Activated B cell treated with CpG ODN at 0.5 μM for 24 hours (primary cell): ENCODE measurements around the gene TRIP12. TPM values are rescaled to one million over a fixed set of nuclear protein-coding genes. Genes with fewer than 3 reads are reported as not detected.
"Not testable (repeated sequence)": the region's sequence is repeated elsewhere in the genome, so short reads cannot be mapped to it uniquely, and the experiment has no call there.

Experiments used
- ATAC-seq: fragments of 200-7000 bp; cut with Tn5 transposase; one replicate; pipeline ENCODE4 v1.10.0; 2021; ENCODE audit warnings: low read depth, mild to moderate bottlenecking, moderate library complexity
- CTCF ChIA-PET: fragments of 350-600 bp; sonication (Branson Sonifier 250); formaldehyde crosslinking; loops from one replicate; lab custom pipeline; 2021; ENCODE audit warnings: antibody characterized with exemption; lab: Charles Lee
- POLR2A ChIA-PET: fragments of 350-600 bp; sonication (Branson Sonifier 250); formaldehyde crosslinking; loops from one replicate; lab custom pipeline; 2021; ENCODE audit warnings: antibody characterized with exemption; lab: Charles Lee
- DNase-seq: peaks from one replicate; pipeline ENCODE4 v3.0.0; 2022
- H3K27ac Mint-ChIP-seq: one replicate; pipeline ENCODE4 v1.8.0; 2020; ENCODE audit warnings: mixed read lengths
- H3K27me3 Mint-ChIP-seq: one replicate; pipeline ENCODE4 v1.8.0; 2021; ENCODE audit warnings: mixed read lengths
- H3K36me3 Mint-ChIP-seq: one replicate; pipeline ENCODE4 v1.8.0; 2021; ENCODE audit warnings: low read depth, mixed read lengths
- H3K4me1 Mint-ChIP-seq: one replicate; pipeline ENCODE4 v1.8.0; 2021; ENCODE audit warnings: mixed read lengths
- H3K4me3 Mint-ChIP-seq: one replicate; pipeline ENCODE4 v1.8.0; 2020; ENCODE audit warnings: mild to moderate bottlenecking, mixed read lengths
- H3K9me3 Mint-ChIP-seq: one replicate; pipeline ENCODE4 v1.8.0; 2020; ENCODE audit warnings: mixed read lengths
- CTCF ChIP-seq: fragments of 200-600 bp; IDR thresholded peaks from one replicate; pipeline ENCODE4 v1.8.0; 2022; ENCODE audit warnings: antibody characterized with exemption, mild to moderate bottlenecking
- intact Hi-C: fragments of 100-400 bp; cut with micrococcal nuclease; formaldehyde crosslinking; loops from one replicate; pipeline ENCODE4 v1.15.1; 2024
- total RNA-seq: library from RNA; stranded (reverse); gene quantifications from 2 replicates; pipeline ENCODE4 v1.2.3, GENCODE V29; 2022

The TRIP12 gene
- 255 and 272 TPM in 2 replicates for total RNA-seq

- Mint-ChIP-seq H3K4me1 (peaks cover 42% of the 10 kb centered on the region), H3K9me3 (peaks cover 2% of the 10 kb centered on the region), H3K36me3 (peaks cover 30% of the 10 kb centered on the region), H3K4me3 (peak within 1 kb of the TSS; percentile 94), H3K27me3 (no peaks in the 10 kb centered on the region), H3K27ac (peak within 1 kb of the TSS; percentile 96)
- ATAC-seq (peak; percentile 76), DNase-seq (peak; percentile 94)
- ChIA-PET CTCF (interaction anchor here (1.2 to 1.7 kb wide), 3 partner anchors 11 to 145 kb away, joined by 4 to 6 read pairs (median 4); no protein-coding TSS in a partner anchor), POLR2A (interaction anchor here (0.6 to 1.9 kb wide), 13 partner anchors 10 to 1858 kb away, joined by 3 to 23 read pairs (median 4); partner anchors contain the start of genes NCL and SP110)
- intact Hi-C loops, result loop anchor here (1.0 to 2.0 kb wide), 6 partner anchors 65 to 791 kb away; partner anchors contain the start of gene CAB39
- no peak for TF ChIP-seq CTCF
These were observed at the start of gene TRIP12 for GRCh38 chr2:229921892-229922448. Gene TRIP12 (minus strand): TSS chr2:229922009. CDS start chr2:229880079, 41,930 bp downstream.

- ChIA-PET CTCF (no interaction called here), POLR2A (no interaction called here)
- Mint-ChIP-seq H3K9me3 (no peaks in the 10 kb centered on the region), H3K4me1 (no peaks in the 10 kb centered on the region), H3K4me3 (no peak overlapping the region), H3K36me3 (no peaks in the 10 kb centered on the region), H3K27ac (no peak overlapping the region), H3K27me3 (no peaks in the 10 kb centered on the region)
- no peak for DNase-seq
- intact Hi-C loops, result no loop called here
- no peak for TF ChIP-seq CTCF
- no peak for ATAC-seq
These were observed 49.5 kb upstream of the TRIP12 start for GRCh38 chr2:229971298-229971790.

- no peaks in the 10 kb centered on the region for H3K36me3 Mint-ChIP-seq
- POLR2A ChIA-PET, result no interaction called here
These were observed 48.6 kb upstream of the TRIP12 start for GRCh38 chr2:229970406-229970805.

GRCh38 chr2:229969921-229970320 lies 48.1 kb upstream of the TRIP12 start:
- TF ChIP-seq CTCF, result no peak
- H3K36me3 Mint-ChIP-seq, result no peaks in the 10 kb centered on the region
- DNase-seq (no peak), ATAC-seq (no peak)
- no peak overlapping the region for H3K4me3 Mint-ChIP-seq
- H3K4me1 Mint-ChIP-seq, result no peaks in the 10 kb centered on the region
- ChIA-PET CTCF (no interaction called here), POLR2A (no interaction called here)
- no peaks in the 10 kb centered on the region for H3K9me3 Mint-ChIP-seq
- H3K27me3 Mint-ChIP-seq, result no peaks in the 10 kb centered on the region
- intact Hi-C loops, result no loop called here
- no peak overlapping the region for H3K27ac Mint-ChIP-seq

More at GRCh38 chr2:229970406-229970805, 48.6 kb upstream of the TRIP12 start:
- TF ChIP-seq CTCF, result no peak
- H3K9me3 Mint-ChIP-seq, result no peaks in the 10 kb centered on the region
- CTCF ChIA-PET, result no interaction called here
- no peak for ATAC-seq
- no peaks in the 10 kb centered on the region for H3K27me3 Mint-ChIP-seq
- intact Hi-C loops, result no loop called here
- no peaks in the 10 kb centered on the region for H3K4me1 Mint-ChIP-seq
- DNase-seq, result no peak
- H3K27ac Mint-ChIP-seq, result no peak overlapping the region
- no peak overlapping the region for H3K4me3 Mint-ChIP-seq

GRCh38 chr2:229963596-229963995 lies 41.8 kb upstream of the TRIP12 start:
- H3K9me3 Mint-ChIP-seq, H3K4me3 Mint-ChIP-seq, H3K27ac Mint-ChIP-seq, H3K4me1 Mint-ChIP-seq, DNase-seq, H3K27me3 Mint-ChIP-seq, ATAC-seq, H3K36me3 Mint-ChIP-seq, intact Hi-C loops, CTCF ChIA-PET, POLR2A ChIA-PET: not testable (repeated sequence)
